Activated T-helper 17 cell treated with anti-CD3 and anti-CD28 coated beads, Interleukin-2, amount 50 U/mL, for 72 hours (primary cell): Measurements from ENCODE around the gene SHISA6. TPM values are rescaled to one million over a fixed set of nuclear protein-coding genes. Genes with fewer than 3 reads are reported as not detected.

Experiments
- ATAC-seq: fragments of 150-1000 bp; cut with Tn5 transposase; replicated peaks from 2 replicates; pipeline ENCODE4 v1.10.0; 2021; ENCODE audit warnings: mild to moderate bottlenecking, moderate library complexity
- H3K27ac Mint-ChIP-seq: one replicate; pipeline ENCODE4 v1.8.0; 2022; ENCODE audit warnings: mixed read lengths
- H3K27me3 Mint-ChIP-seq: one replicate; pipeline ENCODE4 v1.8.0; 2022; ENCODE audit warnings: mixed read lengths
- H3K36me3 Mint-ChIP-seq: one replicate; pipeline ENCODE4 v1.8.0; 2022; ENCODE audit warnings: low read depth, mild to moderate bottlenecking, mixed read lengths
- H3K4me1 Mint-ChIP-seq: one replicate; pipeline ENCODE4 v1.8.0; 2022; ENCODE audit warnings: mixed read lengths
- H3K4me3 Mint-ChIP-seq: one replicate; pipeline ENCODE4 v1.8.0; 2022; ENCODE audit warnings: mild to moderate bottlenecking, mixed read lengths
- H3K9me3 Mint-ChIP-seq: one replicate; pipeline ENCODE4 v1.8.0; 2022; ENCODE audit warnings: mixed read lengths
- total RNA-seq, 2 donors: library from RNA; stranded (reverse); gene quantifications; one replicate each; pipeline ENCODE4 v1.2.3, GENCODE V29; 2022

Gene SHISA6
- total RNA-seq, 2 donors from 2014 or later: not detected

DNA sequence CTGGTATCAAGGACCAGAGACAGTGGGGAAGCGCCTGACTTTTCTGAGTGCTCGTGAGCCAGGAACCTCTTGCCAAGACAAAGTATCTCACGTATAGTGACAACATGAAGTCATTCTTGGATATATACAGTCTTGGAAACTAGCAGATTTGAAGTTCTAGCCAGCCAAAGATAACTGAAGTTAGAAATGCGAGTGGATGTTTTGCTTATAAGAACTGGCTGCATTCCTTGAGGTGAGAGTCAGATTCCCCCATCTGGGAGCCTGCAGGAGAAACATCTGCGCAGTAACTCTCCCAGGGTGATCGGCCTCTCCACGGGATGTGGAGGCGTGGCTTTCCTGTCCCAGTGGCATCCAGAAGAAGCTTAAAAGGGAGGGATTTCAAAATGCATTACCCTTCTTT is 89.8 kb downstream of the SHISA6 start:
- no peaks in the 10 kb centered on the region for H3K27me3 Mint-ChIP-seq
- no peaks in the 10 kb centered on the region for H3K36me3 Mint-ChIP-seq
- no peak overlapping the region for H3K4me3 Mint-ChIP-seq
- H3K4me1 Mint-ChIP-seq: no peaks in the 10 kb centered on the region
- no peak for ATAC-seq
- H3K9me3 Mint-ChIP-seq: no peaks in the 10 kb centered on the region
- no peak overlapping the region for H3K27ac Mint-ChIP-seq

DNA sequence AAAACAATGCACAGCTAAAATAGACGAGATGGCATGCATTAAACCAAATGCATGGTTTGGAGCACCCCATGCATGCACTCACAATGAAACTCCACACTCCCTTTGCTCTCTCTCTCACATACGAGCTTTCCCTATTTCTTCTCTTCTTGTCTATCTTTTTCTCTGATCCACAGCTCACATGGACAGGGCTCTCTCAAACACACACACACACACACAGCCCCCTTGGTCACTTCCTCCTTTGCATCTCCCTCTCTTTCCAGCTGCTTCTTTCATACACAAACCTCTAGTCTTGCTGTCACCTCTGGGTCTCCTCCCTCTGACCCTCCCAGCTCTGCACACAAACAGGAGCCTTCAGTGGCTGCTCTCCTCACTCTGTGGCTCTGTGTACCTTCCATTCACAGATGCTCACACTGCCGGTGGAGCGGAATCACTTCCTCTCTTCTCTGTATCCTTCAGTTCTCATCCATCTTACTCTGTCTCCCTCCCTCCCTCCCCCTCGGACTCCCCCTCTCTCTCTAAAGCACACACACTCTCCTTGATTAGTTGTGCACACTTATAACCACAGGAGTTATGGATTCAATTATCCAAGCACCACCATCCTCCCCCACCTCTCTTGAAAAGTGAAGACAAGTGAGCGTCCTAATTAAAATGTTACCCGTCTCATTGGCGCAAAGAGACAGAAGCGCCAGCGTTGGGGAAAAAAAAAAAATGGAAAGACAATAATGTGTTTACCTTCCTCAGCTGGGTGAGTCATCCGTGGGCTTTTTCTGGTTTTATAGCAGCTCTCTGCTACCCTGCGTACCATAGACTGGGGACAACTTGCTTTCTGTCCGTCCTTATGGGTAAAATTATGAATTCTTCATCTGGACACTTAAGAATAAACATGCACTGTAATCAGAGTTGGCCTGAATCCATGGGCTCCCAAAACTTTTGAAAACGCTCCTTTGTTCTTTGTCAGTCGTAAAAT is 90.8 kb downstream of the SHISA6 start:
- Mint-ChIP-seq H3K27ac (no peak overlapping the region), H3K9me3 (no peaks in the 10 kb centered on the region), H3K4me3 (no peak overlapping the region), H3K27me3 (no peaks in the 10 kb centered on the region), H3K4me1 (no peaks in the 10 kb centered on the region), H3K36me3 (no peaks in the 10 kb centered on the region)
- no peak for ATAC-seq

DNA sequence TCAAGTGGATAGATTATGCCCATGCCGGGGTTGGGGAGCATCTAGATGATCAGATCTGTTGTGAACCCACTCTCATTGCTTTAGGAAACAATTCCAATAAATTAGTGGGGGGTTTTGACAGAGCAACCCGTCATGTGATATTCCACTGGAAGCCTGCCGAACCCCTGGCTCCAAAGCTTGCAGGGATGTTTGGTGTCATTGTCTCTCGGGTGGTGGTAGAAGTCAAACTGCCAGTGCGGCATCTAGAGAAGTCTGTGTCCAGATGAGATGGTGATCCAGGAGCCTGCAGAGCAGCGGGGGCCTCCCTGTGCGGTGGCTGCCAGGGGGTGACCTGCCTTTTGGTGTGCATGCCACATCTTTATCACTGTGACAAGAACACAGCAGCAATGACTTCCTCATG is 91.7 kb downstream of the SHISA6 start:
- H3K36me3 Mint-ChIP-seq: no peaks in the 10 kb centered on the region
- no peak overlapping the region for H3K27ac Mint-ChIP-seq
- ATAC-seq: no peak
- H3K9me3 Mint-ChIP-seq: no peaks in the 10 kb centered on the region
- H3K4me1 Mint-ChIP-seq: no peaks in the 10 kb centered on the region
- no peaks in the 10 kb centered on the region for H3K27me3 Mint-ChIP-seq
- no peak overlapping the region for H3K4me3 Mint-ChIP-seq

DNA sequence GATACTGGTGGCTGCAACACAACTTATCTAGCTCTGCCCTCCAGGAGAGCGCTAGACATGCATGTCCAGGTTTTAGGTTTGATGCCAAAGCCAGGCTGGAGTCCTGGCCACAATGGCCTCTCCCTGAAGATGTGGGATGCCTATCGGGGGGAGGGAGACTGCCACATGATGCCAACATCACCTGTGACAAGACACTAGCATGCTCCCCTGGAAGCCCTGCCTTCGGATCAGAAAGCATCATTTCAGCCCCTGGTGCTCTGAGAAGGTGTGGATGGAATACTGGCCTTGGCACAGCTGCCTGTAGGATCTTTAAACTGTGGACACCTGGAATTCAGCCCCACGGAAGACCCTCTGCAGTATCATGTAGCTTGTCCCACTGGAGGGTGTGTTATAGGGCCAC is 93.5 kb downstream of the SHISA6 start:
- Mint-ChIP-seq H3K27ac (no peak overlapping the region), H3K36me3 (no peaks in the 10 kb centered on the region)

DNA sequence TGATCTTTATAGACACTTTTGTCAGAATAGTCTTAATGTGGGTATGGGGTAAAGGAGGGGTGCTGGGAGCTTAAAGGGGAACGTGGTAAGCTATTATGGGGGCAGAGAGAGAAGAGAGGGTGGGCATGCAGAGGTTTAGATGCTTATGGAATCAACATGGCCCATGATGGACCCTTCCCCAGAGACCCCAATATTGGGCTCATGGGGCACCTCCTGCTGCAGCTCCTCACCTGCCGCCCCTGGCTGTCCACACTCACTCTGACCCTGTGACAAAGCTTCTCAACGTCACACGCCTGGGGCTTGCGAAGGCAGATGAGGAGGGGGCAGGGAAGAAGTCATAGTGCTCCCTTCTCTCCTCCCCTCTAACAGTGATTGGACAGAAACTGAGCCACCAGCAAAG is 95.3 kb downstream of the SHISA6 start:
- H3K36me3 Mint-ChIP-seq: no peaks in the 10 kb centered on the region
- no peak overlapping the region for H3K27ac Mint-ChIP-seq
- peaks cover 3% of the 10 kb centered on the region for H3K27me3 Mint-ChIP-seq
- H3K4me3 Mint-ChIP-seq: no peak overlapping the region
- no peaks in the 10 kb centered on the region for H3K9me3 Mint-ChIP-seq
- no peaks in the 10 kb centered on the region for H3K4me1 Mint-ChIP-seq
- no peak for ATAC-seq

More for the DNA sequence above, 93.5 kb downstream of the SHISA6 start:
- H3K4me3 Mint-ChIP-seq: no peak overlapping the region
- H3K27me3 Mint-ChIP-seq: no peaks in the 10 kb centered on the region
- no peaks in the 10 kb centered on the region for H3K4me1 Mint-ChIP-seq
- no peaks in the 10 kb centered on the region for H3K9me3 Mint-ChIP-seq
- no peak for ATAC-seq

DNA sequence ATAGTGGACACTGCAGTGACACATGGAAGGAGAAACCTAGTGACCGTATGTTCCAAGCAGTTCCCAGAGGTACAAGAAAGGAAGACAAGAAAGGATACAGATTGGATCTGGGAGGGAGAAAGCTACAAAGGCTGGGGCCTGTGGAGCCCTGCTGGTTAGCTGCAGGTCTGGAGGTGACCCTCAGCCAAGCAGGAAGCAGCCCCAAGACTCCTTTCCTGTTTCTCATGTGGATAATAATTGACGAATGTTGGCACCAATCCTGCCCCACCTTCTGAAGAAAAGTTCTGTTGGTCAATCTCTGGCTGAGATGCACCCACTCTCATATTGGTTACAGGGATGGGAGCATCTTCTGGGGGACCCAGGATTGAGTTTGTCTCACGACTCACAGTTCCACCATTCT is 99.8 kb downstream of the SHISA6 start:
- no peak for ATAC-seq
- no peaks in the 10 kb centered on the region for H3K36me3 Mint-ChIP-seq
- no peak overlapping the region for H3K27ac Mint-ChIP-seq
- no peaks in the 10 kb centered on the region for H3K9me3 Mint-ChIP-seq
- H3K4me3 Mint-ChIP-seq: no peak overlapping the region
- no peaks in the 10 kb centered on the region for H3K4me1 Mint-ChIP-seq
- peaks cover 3% of the 10 kb centered on the region for H3K27me3 Mint-ChIP-seq

DNA sequence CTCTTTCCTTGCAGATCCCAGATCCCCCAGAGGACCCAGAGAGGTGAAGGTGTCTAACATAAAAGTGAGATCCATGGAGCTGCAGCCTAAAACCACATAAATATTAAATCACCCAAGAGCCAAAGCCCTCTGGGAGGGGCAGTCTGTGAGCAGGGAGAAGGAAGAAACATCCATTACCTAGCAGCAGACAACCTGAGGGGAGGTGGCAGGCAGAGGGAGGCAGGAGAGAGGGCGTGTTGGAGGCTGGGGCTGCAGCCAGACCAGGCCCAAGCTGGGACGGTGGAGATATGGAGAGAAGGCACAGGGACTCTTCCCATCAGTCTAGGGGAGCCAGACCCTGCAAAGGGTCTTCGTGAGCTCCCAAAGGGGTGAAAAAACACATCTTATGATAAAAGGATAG is 101.1 kb downstream of the SHISA6 start:
- Mint-ChIP-seq H3K36me3 (no peaks in the 10 kb centered on the region), H3K4me1 (no peaks in the 10 kb centered on the region), H3K4me3 (no peak overlapping the region), H3K9me3 (peaks cover 4% of the 10 kb centered on the region), H3K27ac (no peak overlapping the region), H3K27me3 (peaks cover 3% of the 10 kb centered on the region)
- ATAC-seq: no peak

DNA sequence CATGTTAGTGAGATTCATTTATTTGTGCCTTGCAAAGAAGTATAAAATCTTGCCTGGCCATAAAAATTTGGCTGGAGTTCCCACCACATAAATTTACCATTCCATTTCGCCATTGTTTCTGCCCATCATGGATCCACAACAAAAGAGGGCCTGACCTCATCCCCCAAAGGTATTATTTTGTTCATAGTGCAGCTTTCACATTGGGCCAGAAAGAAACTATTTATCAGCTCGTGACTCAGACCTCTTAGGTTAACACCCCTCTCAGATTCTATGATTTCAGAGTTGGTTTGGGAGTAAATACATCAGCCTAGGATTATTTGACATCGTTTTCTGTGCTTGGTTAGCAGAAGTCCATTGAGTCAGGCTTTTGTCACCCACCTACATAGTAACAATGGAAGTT is 108.1 kb downstream of the SHISA6 start:
- Mint-ChIP-seq H3K9me3 (peaks cover 7% of the 10 kb centered on the region), H3K4me1 (no peaks in the 10 kb centered on the region), H3K4me3 (no peak overlapping the region), H3K27me3 (no peaks in the 10 kb centered on the region), H3K36me3 (no peaks in the 10 kb centered on the region), H3K27ac (no peak overlapping the region)
- no peak for ATAC-seq

DNA sequence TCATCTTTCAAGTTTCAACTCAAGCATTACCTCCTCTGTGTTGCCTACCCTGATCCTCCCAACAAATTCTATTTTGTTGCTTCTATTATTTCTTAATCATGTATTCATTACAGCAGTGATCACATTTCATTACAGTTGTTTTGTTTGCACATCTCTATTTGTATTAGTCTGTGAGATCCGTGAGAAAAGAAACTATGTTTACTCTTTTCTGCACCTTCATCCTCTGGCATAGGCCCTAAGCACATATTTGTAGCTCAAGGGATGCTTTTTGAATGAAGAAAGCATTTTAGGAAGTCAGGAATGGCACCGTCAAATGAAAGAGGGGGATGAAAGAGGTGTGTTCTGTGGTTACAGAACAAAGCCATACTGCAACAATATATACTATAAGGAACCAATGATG is 110.5 kb downstream of the SHISA6 start:
- Mint-ChIP-seq H3K27me3 (no peaks in the 10 kb centered on the region), H3K4me1 (no peaks in the 10 kb centered on the region), H3K27ac (no peak overlapping the region), H3K9me3 (peaks cover 11% of the 10 kb centered on the region), H3K36me3 (no peaks in the 10 kb centered on the region), H3K4me3 (no peak overlapping the region)
- ATAC-seq: no peak

DNA sequence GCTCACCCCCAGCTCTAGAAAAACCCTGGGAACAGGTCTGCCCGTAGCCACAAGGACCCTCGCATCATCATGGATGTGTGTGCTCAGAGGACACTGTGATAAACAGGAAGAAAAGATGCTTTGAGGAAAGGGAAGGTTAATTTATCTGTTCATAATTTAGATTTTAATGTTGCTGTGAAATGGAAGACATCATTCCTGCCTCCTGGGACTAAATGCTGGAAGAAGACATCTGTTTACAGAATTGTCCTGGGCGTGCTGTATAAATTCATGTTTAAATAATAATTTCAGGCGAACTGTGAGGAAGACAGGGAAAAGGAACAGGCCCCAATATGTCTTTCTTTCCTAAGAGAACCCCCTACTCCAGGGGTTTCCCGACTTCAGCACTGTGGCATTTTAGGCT is 112.6 kb downstream of the SHISA6 start:
- ATAC-seq: no peak
- Mint-ChIP-seq H3K4me1 (no peaks in the 10 kb centered on the region), H3K9me3 (peaks cover 7% of the 10 kb centered on the region), H3K27ac (no peak overlapping the region), H3K36me3 (no peaks in the 10 kb centered on the region), H3K4me3 (no peak overlapping the region), H3K27me3 (no peaks in the 10 kb centered on the region)

DNA sequence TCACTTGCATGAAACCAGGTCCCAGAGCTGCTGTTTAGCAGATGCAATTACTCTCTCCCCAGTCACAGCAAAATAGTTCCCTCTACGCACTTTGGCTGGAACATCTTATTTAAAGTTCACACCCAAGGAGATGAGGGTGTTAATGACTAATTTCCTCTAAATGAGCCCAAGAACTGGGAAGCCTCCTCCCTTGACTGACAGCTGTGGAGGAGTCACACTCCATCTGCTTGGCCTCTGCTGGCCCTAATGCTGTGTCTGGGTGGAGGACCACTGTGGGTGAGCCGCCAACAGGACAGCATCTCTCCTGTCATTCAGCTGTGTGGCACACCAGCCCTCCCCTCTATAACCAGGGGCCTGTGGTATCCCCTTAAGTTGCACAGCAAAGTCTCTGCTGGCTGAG is 115.4 kb downstream of the SHISA6 start:
- H3K4me1 Mint-ChIP-seq: no peaks in the 10 kb centered on the region
- no peak overlapping the region for H3K27ac Mint-ChIP-seq
- H3K4me3 Mint-ChIP-seq: no peak overlapping the region
- no peak for ATAC-seq
- no peaks in the 10 kb centered on the region for H3K36me3 Mint-ChIP-seq
- peaks cover 4% of the 10 kb centered on the region for H3K9me3 Mint-ChIP-seq
- H3K27me3 Mint-ChIP-seq: no peaks in the 10 kb centered on the region

DNA sequence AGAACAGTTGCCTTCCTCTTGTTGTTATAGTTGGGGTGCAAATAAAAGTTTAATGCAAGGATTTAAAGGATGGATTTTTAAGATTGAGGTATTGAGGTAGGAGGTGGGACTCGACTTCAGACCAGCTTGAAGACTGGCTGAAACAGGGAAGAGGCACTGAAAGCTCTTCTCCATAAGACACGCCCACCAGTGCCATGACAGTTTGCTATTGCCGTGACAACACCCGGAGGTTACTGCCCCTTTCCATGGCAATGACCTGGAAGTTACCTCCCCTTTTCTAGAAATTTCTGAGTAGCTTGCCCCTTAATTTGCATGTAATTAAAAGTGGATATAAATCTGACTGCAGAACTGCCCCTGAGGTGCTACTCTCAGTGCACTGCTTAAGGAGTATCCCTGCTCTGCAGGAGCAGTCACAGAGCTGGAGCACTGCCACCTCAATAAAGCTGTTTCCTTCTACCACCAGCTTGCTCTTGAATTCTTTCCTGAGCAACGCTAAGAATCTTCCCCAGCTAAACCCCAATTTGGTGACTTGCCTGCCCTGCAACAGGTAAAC is 122.6 kb downstream of the SHISA6 start:
- no peaks in the 10 kb centered on the region for H3K36me3 Mint-ChIP-seq
- H3K27ac Mint-ChIP-seq: no peak overlapping the region
- no peak overlapping the region for H3K4me3 Mint-ChIP-seq
- H3K27me3 Mint-ChIP-seq: no peaks in the 10 kb centered on the region
- H3K4me1 Mint-ChIP-seq: no peaks in the 10 kb centered on the region
- no peak for ATAC-seq
- no peaks in the 10 kb centered on the region for H3K9me3 Mint-ChIP-seq

DNA sequence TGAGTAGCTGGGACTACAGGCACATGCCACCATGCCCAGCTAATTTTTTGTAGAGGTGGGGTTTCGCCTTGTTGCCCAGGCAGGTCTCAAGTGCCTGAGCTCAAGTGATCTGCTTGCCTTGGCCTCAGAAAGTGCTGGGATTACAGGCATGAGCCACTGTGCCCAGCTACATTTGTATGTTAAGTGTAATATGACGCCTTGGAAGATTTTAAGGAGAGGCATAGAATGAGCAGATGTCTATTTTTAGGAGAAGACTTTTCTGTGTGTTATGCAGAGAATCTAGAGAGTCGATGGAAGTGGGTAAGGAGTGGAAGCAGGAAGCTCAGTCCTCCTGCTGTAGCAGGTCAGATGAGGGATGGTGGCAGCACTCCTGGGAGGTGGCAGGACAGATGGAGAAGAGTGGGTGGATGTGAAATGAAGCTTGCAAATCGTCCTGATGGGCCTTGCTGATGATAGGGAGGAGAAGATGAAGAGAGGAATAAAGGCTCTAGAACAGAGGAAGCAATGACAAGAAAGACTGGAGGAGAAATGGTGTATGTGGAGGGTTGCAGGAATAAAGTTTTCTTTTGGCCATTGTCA is 125.3 kb downstream of the SHISA6 start:
- no peak for ATAC-seq
- H3K4me1 Mint-ChIP-seq: no peaks in the 10 kb centered on the region
- H3K9me3 Mint-ChIP-seq: peaks cover 3% of the 10 kb centered on the region
- no peak overlapping the region for H3K4me3 Mint-ChIP-seq
- H3K36me3 Mint-ChIP-seq: no peaks in the 10 kb centered on the region
- no peak overlapping the region for H3K27ac Mint-ChIP-seq
- no peaks in the 10 kb centered on the region for H3K27me3 Mint-ChIP-seq

DNA sequence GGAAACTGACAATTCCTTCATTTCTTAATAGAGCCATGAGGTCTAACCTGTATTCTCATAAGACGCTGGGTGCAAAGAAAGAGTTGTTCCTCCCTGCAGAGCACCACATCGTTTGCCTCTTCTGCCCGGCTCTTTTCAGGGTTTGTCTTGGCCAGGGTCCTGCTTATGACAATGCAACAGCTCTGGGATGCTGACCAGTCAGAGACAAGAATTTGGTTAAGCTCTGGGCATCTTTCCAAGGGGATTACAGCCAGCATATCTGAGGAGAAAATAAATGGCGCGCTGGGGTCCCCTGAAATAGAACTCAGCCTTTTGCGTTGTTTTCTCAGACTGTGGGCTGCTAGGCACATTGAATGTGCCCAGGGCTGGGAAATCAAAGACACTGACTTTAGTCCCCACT is 128.6 kb downstream of the SHISA6 start:
- Mint-ChIP-seq H3K27me3 (no peaks in the 10 kb centered on the region), H3K9me3 (peaks cover 3% of the 10 kb centered on the region), H3K4me1 (no peaks in the 10 kb centered on the region), H3K36me3 (no peaks in the 10 kb centered on the region), H3K27ac (no peak overlapping the region), H3K4me3 (no peak overlapping the region)
- no peak for ATAC-seq

DNA sequence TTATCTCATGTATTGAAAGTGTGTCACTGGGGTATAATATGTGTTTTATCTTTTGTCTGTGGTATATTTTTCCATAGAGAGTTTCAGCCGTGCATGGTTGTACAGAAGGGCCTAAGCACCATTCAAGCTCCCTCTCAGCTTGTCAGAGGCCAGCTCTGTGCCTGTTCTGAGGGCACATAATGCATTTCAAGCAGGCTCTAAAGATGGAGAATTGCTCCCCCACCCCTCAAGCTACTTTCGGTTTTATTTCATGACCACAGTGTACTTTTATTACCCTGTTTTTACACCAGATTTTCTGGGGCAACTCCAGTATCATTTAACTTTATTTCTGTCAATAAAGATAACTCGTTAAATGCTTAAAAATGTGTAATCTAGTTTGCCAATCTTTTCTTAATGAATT is 131.7 kb downstream of the SHISA6 start:
- Mint-ChIP-seq H3K36me3 (no peaks in the 10 kb centered on the region), H3K27me3 (no peaks in the 10 kb centered on the region), H3K9me3 (peaks cover 3% of the 10 kb centered on the region), H3K4me3 (no peak overlapping the region), H3K27ac (no peak overlapping the region), H3K4me1 (no peaks in the 10 kb centered on the region)
- no peak for ATAC-seq
